ENCODE measurements around the gene TGFBR1. TPM values are rescaled to one million over a fixed set of nuclear protein-coding genes. Genes with fewer than 3 reads are reported as not detected.

Gene TGFBR1
- total RNA-seq, 4 donors from 2014 or later, result 10.1 to 23.3 (median 16.0) TPM

DNA sequence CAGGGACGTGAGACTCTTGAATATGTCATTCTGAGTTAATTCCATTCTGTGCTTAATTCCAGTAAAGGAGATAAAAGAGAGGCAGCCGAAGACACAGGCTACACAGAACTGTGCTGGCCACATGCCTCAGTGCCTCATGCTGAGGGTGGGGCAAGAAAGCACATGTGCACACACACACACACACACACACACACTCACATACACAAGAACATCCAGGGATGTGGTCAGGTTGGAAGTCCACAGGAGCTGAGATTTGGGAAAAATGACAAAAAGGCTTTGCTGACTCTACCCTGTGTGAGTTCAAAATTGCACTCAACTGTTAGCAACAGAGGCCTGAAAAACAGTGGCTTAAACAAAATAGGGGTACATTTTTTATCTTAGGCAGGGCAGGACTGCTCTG is 76.3 kb downstream of the TGFBR1 start:
- no peak for DNase-seq (ENCODE audit: low spot score in 2 of 2)
- intact Hi-C loops (cut with DNase I; ENCODE audit: low total_unique reads), result loop anchor here (10.0 kb wide), 1 partner anchor 1254 kb away; no protein-coding TSS in a partner anchor
- TF ChIP-seq CTCF (IDR thresholded peaks at IDR 0.05) (no peak), POLR2A (IDR thresholded peaks at IDR 0.05) (no peak)
- H3K4me3 ChIP-seq (ENCODE audit: low read depth, poor library complexity, severe bottlenecking), result no peak overlapping the region
- 64 to 68% methylated on average over 2 of the region's 2 CpGs for WGBS, 2 donors

- TF ChIP-seq CTCF (IDR thresholded peaks at IDR 0.05), result no peak
- TF ChIP-seq POLR2A (IDR thresholded peaks at IDR 0.05), result no peak
- intact Hi-C loops (cut with DNase I; ENCODE audit: low total_unique reads), result loop anchor here (10.0 kb wide), 1 partner anchor 1253 kb away; no protein-coding TSS in a partner anchor
- WGBS, 2 donors, result 83 to 88% methylated on average over 4 of the region's 4 CpGs
- H3K4me3 ChIP-seq (ENCODE audit: low read depth, poor library complexity, severe bottlenecking), result no peak overlapping the region
- DNase-seq (ENCODE audit: low spot score in 2 of 2), result peak in 1 of 2 donors; percentile 15
Measured at GRCh38 chr9:99181621-99182020, 76.7 kb downstream of the TGFBR1 start.

DNA sequence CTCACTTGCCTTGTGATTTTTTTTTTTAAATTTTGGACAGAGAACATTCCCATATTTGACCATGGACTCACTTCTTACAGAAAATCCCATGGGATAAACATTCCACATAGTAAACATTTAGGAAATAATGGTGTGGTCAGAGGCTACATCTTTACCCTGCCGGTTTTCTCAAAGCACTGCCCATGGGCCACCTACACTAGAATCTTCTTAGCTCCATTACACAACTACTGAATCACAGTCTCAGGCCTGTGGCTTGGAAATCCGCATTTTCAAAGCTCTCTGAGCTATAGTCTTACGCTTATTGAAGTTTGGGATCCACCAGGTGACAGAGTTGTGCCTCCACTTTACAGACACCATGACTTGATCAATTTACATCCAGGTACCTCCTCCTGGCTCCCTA is 77.4 kb downstream of the TGFBR1 start:
- 85 to 93% methylated on average over 3 of the region's 3 CpGs for WGBS, 2 donors
- H3K4me3 ChIP-seq (ENCODE audit: low read depth, poor library complexity, severe bottlenecking), result no peak overlapping the region
- intact Hi-C loops (cut with DNase I; ENCODE audit: low total_unique reads), result loop anchor here (10.0 kb wide), 1 partner anchor 1252 kb away; no protein-coding TSS in a partner anchor
- DNase-seq (ENCODE audit: low spot score in 2 of 2), result peak in 1 of 2 donors; percentile 10
- TF ChIP-seq CTCF (IDR thresholded peaks at IDR 0.05), result no peak
- TF ChIP-seq POLR2A (IDR thresholded peaks at IDR 0.05), result no peak

DNA sequence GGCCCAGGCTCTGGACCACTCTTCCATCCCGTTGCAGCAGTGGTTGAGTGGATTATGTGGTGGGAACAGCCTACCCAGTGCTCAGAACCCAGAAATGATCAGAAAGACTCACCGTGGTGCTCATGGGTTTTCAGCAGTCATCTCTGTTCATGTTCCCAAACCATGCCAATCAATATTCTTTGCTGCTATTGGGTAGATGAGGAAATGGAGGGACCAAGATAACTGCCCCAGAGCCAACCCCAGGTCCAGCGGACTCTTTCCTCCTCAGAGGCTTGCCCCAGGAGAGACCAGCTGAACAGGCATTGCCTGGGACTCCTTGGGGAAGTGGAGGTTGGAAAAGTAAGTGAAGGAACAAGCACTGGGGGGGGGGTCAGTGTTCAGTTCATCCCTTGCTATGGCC is 78.7 kb downstream of the TGFBR1 start:
- H3K4me3 ChIP-seq (ENCODE audit: low read depth, poor library complexity, severe bottlenecking), result no peak overlapping the region
- DNase-seq (ENCODE audit: low spot score in 2 of 2), result peak in 1 of 2 donors; percentile 68
- WGBS, 2 donors, result 87 to 92% methylated on average over 3 of the region's 3 CpGs
- intact Hi-C loops (cut with DNase I; ENCODE audit: low total_unique reads), result loop anchor here (10.0 kb wide), 1 partner anchor 1251 kb away; no protein-coding TSS in a partner anchor
- TF ChIP-seq CTCF (IDR thresholded peaks at IDR 0.05) (no peak), POLR2A (IDR thresholded peaks at IDR 0.05) (no peak)

DNA sequence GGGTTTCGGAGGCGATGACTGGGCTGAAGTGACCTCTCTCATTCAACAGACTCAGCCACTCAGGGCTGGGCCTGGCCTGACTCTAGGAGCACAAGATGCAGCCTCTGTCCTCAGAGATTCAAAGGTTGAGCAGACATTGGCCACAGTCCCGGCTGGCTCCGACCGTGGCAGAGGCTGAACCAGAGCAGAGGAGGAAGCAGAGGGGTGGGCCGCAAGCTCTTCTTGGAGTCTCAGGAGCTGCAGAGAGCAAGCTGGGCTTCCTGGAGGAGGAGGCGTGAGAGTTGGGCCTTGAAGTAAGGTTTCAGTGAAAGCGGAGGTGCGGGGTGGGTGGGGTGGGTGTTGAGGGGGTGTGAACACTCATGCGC is 79.2 kb downstream of the TGFBR1 start:
- 45 to 50% methylated on average over 8 to 10 of the region's 10 CpGs for WGBS, 2 donors
- intact Hi-C loops (cut with DNase I; ENCODE audit: low total_unique reads), result loop anchor here (10.0 kb wide), 1 partner anchor 1251 kb away; no protein-coding TSS in a partner anchor
- no peak for TF ChIP-seq POLR2A (IDR thresholded peaks at IDR 0.05)
- TF ChIP-seq CTCF (IDR thresholded peaks at IDR 0.05), result no peak
- H3K4me3 ChIP-seq (ENCODE audit: low read depth, poor library complexity, severe bottlenecking), result no peak overlapping the region
- DNase-seq (ENCODE audit: low spot score in 2 of 2), result peak in 1 of 2 donors; percentile 23
